GM21447 (cell line): ENCODE measurements around the gene VSTM2B.
"Not testable (repeated sequence)": the region's sequence is repeated elsewhere in the genome, so short reads cannot be mapped to it uniquely, and the experiment has no call there.

Experiments used
- ATAC-seq: cut with Tn5 transposase; IDR thresholded peaks from one replicate; pipeline ENCODE4 v1.9.1; 2021; ENCODE audit not compliant: unreplicated experiment

VSTM2B gene

DNA sequence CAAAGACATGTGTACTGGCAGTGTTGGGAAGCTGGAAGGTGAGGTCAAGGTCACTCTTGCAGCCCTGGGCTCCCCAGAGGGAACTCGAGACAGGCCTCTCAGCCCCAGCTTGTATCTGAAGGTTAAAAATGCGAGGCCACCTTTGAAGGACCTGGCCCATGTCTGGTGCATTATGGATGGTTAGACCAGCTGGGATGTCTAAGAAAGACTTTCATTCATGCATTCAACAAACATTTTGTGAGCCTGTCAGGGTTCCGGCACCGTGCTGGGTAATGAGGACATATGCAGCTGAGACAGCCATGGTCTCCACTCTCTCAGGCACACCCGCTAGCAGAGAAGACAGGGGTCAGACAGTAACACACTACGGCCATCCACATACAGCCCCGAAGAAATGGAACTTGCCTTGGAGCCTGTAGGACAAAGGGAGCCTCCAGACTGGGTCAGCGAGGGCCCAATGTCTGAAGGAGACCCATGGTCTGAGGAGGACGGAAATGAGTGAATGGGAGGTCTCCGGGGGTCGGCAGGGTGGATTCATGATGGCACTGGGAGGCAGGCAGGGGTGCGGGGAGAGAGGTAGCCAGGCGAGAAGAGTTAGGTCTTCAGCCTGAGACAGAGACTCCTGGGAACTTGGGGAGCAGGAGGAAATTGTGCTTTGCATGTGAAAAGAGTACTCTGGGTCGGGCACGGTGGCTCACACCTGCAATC, 19.0 kb downstream of the VSTM2B start:
- ATAC-seq: no peak

DNA sequence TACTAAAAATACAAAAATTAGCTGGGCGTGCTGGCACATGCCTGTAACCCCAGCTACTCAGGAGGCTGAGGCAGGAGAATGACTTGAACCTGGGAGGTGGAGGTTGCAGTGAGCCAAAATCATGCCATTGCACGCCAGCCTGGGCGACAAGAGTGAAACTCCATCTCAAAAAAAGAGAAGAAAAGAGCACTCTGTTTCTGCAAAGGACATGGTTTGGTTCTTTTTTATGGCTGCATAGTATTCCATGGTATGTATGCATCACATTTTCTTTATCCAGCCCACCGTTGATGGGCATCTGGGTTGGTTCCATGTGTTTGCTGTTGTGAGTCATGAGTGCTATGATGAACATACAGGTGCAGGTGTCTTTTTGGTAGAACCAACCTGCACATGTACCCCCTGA, 19.7 kb downstream of the VSTM2B start:
- ATAC-seq: not testable (repeated sequence)

DNA sequence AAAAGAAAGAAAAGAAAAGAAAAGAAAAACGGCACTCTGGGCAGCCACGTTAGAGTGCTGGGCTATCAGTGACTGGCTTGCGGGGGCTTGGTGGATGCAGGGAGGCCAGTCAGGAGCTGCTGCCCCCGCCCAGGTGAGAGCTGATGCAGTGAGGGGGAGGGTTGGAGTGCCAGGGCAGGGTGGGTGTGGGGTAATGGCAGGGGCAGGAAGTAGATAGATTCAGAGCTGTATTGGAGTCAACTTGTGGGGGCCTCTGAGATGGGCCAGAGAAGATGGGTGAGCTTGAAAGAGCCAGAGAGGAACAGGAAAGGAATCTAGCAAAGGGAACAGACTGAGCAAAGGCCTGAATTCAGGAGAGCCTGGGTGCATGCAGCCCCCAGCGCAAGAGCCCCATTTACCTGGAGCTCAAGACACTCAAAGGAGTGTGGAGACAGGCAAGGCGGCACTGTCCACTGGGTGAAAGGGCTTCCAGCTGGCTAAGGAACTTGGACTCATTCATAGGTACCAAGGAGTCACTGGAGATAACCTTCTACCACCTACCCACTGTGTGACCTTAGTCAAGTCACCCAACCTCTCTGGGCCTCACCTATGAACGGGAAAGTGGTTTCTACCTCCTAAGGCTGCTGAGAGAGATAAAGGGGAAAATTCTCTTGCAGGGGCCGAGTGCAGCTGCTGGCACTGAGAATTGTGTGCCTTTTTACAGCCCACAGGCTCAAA, 20.2 kb downstream of the VSTM2B start:
- ATAC-seq: no peak

DNA sequence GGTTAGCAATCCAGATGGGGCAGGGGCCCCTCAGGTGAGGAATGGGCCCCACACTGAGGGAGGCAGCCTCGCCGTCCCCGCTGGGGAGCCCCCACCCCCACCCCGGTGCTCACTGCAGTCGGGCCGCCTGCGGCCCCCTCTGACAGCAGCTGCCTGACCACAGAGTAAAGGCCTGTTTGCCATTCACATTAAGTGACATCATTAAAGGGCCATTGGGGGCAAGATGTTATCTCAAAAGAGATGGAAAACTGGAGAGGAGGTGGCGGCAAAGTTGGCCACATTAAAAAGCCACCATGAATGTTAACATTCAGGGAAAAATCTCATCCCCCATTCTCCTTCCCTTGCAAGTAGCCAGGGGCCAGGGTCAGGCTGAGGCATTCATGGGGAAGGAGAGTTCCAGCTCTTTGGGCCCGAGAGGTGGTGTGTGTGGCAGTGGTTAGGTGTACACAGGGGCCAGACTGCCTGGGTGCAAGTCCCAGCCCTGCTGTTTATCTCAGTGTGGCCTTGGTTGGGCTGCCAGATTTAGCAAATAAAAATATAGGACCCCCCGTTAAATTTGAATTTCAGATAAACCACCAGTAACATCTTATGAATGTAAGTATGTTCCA, 20.9 kb downstream of the VSTM2B start:
- ATAC-seq: no peak

DNA sequence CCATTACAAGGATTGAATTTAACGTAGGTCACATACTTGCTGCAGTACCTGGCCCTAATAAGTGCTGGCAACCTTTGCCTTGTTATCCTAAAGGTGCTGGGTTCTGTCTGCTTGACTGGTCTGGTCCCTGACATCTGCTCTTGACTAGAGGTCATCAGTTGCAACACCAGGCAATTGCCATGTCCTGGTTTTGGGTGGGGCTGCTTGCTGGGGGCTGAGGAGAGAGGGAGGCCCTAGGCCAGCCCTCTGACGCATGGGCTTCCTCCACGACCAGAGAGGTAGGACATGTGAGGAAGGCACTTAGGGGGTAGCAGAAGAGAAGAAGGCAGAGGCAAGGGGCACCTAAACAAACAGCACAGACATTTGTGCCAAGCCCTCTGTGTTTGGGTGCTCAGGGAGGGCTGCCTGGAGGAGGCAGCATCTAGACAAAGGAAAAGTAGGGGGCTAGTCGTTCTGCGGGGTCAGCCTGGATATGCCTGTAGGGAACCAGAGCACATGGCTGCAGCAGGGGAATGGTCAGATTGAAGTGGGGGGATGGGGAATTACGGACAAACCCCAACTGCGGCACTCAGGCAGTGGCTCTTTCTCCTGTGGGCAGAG, 21.7 kb downstream of the VSTM2B start:
- no peak for ATAC-seq

DNA sequence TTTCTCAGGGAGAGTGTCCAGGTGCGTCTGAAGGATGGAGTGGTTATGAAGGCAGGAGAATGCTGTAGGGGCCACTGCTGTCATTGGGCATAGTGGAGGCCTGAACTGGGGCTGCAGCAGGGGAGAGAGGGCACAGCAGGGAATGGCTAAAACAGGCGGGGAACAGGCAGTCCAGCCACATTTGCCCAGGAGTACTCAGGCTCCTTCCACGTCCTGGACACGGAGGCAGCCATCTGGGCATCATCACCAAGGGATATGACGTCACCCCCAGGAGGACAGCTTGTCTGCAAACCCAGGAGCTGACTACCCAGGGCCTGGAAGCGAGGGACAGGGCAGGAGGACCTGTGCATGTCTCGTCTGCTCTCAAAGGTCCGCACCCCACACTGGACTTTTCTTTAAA, 22.2 kb downstream of the VSTM2B start:
- ATAC-seq: no peak

DNA sequence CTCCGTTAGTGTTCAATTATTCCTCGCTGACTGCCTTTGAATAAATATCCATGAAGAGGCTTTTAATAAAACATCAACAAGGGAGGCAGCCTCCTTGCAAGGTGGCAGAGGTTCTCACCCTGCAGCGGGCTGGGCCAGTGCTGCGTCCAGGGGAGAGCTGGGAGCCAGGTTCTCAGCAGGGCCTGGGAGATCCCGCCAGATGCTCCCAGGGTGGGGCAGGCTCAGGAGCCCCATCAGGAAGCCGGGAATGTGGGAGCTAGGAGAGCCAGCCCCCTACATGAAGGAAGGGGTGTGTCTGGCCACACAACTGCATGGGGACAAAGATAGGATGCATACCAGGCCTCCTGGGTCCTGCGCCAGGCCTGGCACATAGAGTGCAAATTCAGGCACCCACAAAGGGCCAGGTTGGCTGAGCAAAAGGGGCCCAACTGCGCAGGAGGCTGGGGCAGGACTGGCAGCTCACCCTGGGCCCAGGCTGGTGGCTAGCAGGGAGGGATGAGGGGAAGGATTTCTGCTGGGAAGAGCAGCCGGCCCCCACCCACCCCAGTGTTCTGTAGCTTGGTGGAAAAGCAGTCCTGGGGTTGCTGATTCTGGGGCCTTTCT, 22.8 kb downstream of the VSTM2B start:
- ATAC-seq: no peak

DNA sequence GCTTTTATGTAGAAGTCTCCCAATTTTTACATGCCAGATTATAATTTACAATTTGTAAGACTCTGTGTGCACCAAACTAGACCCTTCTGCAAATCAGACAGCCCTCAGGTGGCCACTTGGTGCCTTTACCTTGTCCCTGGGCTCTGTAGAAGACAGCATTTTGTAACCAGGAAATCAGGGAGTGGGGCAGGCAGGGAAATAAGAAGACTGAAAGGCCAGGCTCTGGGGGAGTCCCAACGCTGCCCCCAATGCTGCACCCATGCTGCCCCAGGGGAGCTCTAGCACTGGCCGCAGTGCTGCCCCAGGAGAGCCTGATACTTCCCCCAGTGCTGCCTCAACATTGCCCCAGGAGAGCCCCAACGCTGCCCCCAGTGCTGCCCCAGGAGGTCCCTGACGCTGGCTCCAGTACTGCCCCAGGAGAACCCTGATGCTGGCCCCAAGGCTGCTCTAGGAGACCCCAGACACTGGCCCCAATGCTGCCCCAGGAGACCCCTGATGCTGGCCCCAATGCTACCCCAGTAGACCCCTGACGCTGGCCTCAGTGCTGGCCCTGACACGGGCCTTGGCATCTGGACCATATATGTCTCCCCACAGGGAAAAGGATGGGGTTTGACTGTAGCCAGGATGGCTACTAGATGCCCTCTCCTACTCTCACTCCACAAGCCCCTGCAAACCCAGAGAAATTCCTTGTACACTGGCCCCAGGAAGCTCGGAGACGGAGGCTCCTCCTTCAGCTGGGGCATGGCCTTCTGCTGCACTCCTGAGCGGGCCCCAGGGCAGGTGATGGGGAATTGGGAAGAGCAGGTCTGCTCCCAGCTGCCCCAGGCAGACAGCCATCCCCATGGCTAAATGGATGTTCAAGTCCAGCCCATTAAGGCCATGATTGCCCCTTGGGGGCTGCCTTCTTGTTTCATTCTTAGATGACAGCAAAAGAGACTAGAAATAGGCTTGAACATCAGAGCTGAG, 23.6 kb downstream of the VSTM2B start:
- ATAC-seq: no peak

DNA sequence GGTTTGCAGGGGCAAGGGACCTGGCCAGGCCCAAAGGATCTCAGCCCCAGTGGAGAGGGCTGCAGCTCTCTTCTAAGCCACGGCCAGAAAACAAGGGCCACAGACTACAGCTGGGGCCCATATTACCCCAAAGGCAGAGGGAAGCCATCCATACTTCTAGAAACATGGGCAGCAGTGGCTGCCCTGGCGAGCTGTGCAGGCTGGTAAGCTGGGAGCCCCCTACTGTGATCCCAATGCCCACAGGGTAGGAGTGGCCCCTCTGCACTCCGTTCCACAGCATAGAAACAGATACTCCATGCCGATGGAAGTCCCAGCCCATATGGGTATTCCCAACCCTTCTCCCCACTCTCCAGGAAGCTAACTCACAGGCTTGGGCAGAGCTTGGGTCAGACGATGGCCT, 25.1 kb downstream of the VSTM2B start:
- no peak for ATAC-seq

DNA sequence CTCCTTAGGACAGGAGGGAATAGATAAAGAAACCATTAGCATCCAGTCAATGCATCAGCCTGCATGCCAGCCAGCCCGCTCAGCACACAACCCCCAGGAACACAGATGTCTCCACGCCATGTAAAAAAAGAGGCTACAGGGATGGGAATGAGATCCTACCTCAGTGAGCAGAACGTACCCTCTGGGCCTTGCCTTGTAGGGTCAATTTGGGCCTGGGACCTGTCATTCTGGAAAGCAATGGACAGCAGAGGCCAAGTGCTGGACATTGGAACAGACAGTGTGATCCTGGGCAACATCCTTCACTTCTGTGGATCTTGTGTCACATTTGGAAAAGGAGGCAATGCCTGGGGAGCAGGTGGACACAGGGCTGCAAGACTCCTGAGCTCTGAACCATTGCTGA, 26.0 kb downstream of the VSTM2B start:
- no peak for ATAC-seq

DNA sequence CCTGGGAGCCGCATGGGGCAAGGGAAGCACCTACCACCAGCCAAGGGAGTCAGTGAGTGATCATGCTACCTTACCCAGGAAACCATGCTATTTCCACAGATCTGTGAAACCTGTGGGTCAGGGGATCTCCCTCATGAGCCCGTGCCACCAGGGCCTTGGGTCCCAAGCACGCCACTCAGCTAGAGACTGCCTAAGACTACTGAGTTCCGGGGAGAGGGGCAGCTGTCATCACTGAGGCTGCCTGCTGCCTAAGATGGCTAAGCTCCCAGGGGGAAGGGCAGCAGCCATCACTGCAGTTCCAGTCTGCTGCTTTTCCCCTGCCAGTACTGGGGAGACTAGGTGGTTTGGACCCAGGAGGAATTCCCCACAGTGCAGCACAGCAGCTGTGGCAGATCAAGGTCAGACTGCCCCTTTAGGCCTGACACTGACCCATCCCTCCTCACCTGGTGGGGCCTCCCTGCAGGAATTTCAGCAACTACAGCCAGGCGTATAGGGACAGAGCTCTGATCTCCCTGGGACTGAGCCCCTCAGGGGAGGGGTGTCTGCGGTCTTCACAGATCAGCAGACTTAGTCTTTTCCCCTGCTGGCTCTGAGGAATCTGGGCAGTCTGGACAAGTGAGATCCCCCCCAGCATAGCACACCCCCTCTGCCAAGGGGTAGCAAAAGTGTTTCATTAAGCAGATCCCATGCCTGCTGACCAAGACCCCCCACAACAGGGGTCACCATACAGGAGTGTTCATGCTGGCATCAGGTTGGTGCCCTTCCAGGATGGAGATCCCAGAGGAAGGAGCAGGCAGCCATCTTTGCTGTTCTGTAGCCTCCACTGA, 26.9 kb downstream of the VSTM2B start:
- ATAC-seq: no peak

DNA sequence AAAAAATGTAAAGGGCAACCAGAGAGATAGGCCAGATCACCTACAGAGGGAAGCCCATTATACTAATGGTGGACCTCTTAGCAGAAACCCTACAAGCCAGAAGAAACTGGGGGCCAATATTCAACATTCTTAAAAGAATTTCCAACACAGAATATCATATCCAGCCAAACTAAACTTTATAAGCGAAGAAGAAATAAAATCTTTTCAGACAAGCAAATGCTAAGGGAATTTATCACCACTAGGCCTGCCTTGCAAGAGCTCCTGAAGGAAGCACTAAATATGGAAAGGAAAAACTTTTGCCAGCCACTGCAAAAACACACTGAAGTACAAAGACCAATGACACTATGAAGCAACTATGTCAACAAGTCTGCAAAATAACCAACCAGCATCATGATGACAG, 28.4 kb downstream of the VSTM2B start:
- no peak for ATAC-seq

DNA sequence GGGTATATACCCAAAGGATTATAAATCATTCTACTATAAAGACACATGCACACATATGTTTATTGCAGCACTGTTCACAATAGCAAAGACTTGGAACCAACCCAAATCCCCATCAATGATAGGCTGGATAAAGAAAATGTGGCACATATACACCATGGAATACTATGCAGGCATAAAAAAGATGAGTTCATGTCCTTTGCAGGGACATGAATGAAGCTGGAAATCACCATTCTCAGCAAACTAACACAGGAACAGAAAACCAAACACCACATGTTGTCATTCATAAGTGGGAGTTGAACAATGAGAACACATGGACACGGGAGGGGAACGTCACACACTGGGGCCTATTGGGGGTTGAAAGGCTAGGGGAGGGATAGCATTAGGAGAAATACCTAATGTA, 33.3 kb downstream of the VSTM2B start:
- ATAC-seq: not testable (repeated sequence)

DNA sequence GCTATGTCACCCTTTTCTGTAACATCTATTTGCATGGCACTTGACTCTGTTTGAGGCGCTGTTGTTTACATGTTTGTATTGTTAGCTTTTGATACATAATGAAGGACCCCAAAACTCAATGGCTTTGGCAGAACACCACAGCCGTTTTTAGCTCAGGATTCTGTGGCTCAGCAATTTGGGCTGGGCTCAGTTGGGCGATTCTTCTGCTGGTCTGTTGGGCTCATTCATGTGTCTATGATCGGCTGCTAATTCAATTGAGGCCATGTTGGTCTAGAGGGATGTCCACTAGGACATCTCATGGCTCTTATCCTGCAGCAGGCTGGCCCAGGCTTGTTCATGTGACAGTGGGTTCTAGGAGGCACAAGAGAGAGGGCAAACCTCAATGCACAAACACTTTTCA, 33.9 kb downstream of the VSTM2B start:
- no peak for ATAC-seq

DNA sequence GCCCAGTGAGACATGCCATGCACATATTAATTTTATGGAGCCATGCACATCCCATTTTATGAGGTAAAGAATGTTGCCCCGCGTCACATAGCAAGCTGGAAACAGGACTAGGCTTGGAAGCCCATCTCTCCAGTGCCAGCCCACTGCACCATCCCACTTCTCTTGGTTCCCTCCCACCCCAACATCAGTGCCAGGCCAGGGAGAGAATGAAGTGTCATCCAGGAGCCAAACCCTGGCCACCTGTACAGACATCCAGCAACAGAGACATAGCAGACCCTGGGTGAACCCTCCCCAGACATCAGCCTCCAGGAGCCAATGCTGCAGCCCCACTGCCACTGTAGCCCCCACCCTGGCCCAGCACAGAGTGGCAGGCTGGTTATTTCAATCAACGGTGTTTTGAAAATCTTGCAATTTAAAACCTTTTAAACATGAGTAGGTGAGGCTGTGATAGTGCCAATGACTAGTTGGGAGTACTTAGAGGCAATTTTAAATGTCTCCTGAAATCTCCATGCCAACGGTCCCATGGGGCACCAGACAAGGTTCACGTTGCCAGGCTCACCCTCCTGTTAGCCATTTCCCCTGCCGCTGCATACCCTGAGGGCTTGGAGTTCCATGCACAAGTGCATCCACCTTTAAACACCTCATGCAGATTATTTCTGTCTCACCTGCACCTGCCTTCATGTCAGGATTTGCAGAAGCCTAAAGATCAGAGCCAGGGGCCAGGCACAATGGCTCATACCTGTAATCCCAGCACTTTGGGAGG, 34.7 kb downstream of the VSTM2B start:
- ATAC-seq: no peak

DNA sequence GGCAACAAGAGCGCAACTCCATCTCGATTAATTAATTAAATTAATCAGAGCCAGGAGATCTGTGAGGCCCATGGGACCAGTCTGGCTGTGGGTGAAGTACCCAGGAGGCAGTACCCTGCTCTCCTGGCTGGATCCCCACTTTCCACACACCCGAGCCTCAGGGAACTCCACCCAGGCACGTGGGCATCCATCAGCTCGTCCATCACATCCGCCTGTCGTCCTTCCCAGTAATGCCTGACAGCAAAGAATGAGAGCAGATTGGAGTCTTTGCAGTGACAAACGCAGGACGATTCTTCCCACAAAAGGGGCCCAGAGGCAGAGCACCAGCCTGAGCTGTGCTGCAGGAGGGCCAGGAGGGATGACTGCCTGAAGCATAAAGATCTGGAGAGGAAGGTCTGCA, 35.8 kb downstream of the VSTM2B start:
- no peak for ATAC-seq

DNA sequence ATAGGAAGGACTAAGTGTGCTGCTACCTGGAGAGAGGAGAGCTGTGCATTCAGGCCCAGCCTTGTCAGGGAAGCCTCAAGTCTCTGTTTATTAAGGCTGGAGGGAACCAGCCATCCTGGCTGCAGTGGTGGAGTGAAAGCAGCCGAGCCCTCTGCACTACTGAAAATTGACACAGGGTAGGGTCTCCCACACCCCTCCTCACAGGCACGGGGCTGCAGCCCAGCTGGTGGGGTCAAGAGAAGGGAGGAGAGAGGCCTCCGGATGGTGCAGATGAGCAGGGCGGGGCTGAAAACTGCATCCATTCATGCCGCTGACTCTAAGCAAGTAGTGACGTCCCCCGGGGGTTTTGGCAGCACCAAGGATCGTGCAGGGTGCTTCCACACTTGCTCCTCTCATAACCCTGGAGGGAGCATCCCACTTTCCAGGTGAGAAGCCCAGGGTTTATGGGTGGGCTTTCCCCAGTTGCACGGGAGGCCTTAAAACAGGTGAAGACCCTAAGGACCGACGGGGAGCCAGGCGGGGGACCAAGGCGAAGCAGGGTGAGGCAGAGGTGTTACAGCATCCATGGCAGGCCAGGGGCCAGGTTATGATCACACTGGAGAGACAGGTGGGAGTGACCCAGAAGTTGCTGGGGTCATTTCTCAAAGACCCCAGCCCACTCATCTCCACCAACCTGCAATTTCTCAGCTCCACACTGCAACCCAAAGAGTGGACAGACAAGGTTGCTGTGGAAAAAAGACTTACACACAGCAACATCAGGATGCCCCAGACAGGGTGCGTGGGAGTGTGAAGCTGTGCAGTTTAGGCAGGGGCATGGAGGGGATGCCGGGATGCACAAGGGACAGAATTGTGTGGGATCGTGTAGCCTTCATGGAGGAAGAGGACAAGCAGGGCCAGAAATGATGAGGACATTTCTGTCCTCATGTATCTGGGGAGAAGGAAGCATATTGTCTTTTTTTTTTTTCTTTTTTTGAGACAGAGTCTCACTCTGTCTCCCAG, 36.8 kb downstream of the VSTM2B start:
- no peak for ATAC-seq
